Fibroblast of skin of back (primary cell): ENCODE data around the gene TNFSF13.
"Not testable (repeated sequence)": the region's sequence is repeated elsewhere in the genome, so short reads cannot be mapped to it uniquely, and the experiment has no call there.

Experiments used
- DNase-seq: peaks from one replicate; pipeline ENCODE4 v3.0.0-alpha.2; 2013

The TNFSF13 gene

GRCh38 chr17:7591596-7591995 is 33.0 kb downstream of the TNFSF13 start:
- no peak for DNase-seq

GRCh38 chr17:7592422-7593021 is 34.0 kb downstream of the TNFSF13 start:
- DNase-seq, result no peak

GRCh38 chr17:7593296-7593695 is 34.7 kb downstream of the TNFSF13 start:
- no peak for DNase-seq

- not testable (repeated sequence) for DNase-seq
These were observed 39.0 kb downstream of the TNFSF13 start for GRCh38 chr17:7597561-7597960.

- DNase-seq, result no peak
These were observed 47.7 kb downstream of the TNFSF13 start for GRCh38 chr17:7606280-7606679.

- DNase-seq, result no peak
These were observed 52.1 kb downstream of the TNFSF13 start for GRCh38 chr17:7610641-7611040.
